Hematopoietic multipotent progenitor cell treated with erythropoietin and hydrocortisone succinate and interleukin-3 and kit ligand, for 17 days (in vitro differentiated cells): ENCODE measurements around the gene NTF3.

ENCODE experiments used
- DNase-seq: peaks from one replicate; pipeline ENCODE4 v3.0.0-alpha.2; 2015; ENCODE audit warnings: low spot score

The NTF3 gene

DNA sequence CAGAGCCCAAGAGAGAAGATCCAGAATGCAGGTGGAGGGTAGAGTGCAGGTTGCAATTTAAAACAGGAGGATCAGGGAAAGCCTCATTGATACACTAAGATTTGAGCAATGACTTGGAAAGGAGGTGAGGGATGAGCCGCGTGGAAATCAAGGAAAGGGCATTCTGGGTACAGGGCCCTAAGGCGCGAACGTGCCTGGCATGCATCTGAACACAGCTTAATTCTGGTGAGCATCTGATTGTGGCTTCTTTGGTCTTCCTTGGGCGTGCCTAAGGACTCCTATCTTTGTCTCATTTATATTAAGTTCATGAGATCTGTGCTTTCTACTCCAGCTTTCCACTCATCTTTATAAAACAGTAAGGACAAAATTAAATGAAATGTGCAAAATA is 79.3 kb downstream of the NTF3 start:
- no peak for DNase-seq

DNA sequence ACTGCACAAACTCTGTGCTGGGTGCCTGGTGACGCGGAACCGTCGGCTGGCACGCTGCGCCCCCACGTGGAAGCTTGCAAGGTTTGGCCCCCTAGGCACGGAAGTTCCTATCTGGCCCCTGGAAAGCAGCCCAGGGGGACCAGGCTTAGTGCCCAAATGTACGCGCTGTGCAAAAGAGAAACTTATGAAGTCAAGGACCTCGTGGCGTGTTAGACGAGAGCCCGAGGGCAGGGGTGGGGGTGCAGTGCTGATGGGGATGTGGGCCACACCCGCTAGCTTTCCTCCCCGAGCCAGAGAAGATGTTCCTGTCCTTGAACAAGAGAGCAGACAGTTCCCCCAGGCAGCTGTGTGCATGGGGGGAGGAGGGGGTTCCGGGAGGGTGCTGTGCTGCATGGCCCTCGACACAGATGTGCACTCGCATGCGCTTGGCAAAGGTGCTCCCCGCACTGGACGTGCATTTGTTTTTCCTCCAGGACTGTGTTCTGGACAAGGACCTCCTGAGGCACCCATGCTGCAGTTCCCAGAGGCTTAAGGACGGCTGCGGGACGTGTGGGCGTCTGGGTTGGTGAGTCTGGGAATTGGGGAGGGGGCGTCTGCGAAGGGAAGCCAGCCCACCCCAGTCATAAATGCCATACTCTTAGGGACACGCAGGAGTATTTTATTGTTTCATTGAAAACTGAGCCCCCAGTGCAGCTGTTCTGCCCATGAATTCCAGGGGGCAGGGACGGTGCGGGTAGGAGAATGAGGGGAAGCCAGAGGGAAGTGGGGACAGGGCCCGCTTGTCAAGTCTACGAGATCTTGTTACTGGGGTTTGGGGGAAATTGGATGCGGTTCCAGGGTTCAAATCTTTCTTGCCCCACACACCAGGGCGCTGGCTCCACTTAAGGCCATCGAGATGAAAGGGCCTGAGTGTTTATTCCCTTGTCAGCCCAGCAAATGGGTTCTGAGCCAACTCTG is 80.0 kb downstream of the NTF3 start:
- DNase-seq, result no peak

- no peak for DNase-seq
Observed at GRCh38 chr12:5512601-5512970, 80.7 kb downstream of the NTF3 start.

- DNase-seq, result no peak
Observed at GRCh38 chr12:5513406-5513805, 81.5 kb downstream of the NTF3 start.

DNA sequence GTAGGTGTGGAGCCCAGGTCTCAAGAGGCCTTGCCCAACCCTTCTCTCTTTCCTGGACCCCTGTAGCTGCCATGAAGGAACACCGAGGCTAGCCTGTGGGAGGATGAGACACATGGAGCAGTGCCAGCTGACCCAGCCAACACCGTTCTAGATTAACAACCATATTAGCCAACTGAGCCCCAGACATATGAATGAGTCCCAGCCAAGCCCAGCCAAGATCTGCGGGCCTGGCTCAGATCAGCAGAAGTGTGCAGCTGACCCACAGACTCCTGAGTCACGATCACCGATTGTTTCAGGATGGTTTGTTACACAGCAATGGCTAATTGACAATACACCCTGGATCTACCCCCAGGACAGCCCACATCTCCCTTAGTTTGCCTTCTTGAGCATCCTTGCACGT is 82.1 kb downstream of the NTF3 start:
- DNase-seq, result no peak

GRCh38 chr12:5514545-5514944 is 82.6 kb downstream of the NTF3 start:
- no peak for DNase-seq

GRCh38 chr12:5515458-5515857 is 83.5 kb downstream of the NTF3 start:
- DNase-seq, result no peak

DNA sequence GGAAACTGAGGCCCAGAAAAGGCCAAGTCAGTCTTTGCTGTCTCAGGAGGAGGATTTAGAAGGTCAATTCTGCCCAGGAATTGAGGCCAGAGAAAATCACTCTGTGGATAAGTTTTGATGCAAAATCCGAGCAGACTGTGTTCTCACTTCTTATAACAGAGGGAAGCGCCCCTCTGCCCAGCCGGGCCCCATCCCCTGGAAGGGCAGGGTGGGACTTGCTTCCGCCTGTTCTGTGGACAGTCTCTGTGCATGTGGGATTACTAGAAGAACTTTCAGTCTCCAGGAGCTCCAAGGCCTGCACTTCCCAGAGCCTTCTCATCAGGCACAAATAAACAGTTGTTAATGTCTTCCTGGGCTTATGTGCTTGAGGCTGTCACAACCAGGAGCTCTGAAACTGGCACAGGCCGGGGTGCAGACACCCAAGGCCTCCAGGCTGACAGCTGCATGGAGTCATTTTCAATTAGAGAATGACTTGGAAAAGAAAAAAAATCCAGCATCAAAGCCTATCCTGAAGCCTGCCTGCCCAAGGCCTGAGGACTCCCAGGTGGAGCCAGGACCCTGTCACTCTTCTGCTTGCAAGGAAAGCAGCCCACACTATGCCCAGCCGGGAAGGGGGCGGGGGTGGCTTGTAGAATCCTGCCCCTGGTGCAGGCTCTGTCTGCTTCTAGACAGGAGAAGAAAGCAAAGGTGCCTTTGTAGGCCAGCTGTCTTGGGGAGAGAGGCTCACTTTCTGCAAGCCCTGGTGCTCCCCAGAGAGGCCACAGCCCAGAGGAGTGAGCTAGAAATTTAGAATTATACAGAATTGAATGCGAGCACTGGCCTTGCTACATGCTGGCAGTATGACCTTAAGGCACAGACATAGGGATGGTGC is 84.7 kb downstream of the NTF3 start:
- no peak for DNase-seq

DNA sequence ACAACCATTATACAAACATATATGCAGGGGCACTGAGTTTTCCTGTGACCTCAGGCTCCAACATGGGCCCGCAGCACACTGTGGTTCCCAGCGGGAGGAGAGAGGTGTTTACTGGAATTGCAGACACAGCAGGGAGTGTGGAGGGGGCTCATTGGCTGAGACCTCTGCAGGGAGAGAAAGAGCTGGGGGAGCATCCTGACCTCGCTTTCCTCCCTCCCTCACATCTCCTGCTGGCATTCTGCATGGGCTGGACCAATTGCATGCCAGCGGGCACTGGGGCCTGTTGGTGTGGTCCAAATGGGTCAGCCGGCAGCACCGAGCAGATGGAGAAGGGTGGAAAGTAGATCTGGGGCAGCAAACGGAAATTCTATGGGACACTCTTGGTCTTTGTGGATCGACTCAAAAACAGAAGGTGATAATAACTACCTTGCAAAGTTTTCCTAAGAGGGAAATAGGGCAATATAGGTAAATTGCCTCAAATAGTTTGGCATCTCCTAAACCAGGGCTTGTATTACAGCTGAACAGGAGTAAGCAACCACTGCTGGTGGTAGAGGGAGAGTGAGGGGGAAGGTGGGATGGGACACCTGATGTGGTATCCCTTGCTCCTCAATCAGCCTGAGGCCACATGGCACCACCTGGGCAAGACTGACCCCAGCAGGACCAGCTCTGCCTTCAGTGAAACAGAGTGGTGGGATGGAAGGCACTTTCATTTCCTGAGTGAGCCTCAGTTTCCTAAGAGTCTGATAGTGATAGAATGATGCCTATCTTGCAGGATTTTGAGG is 86.9 kb downstream of the NTF3 start:
- no peak for DNase-seq

GRCh38 chr12:5520037-5520436 is 88.1 kb downstream of the NTF3 start:
- DNase-seq, result no peak

- DNase-seq, result no peak
Observed at GRCh38 chr12:5520831-5521230, 88.9 kb downstream of the NTF3 start.

- no peak for DNase-seq
Observed at GRCh38 chr12:5521456-5522325, 89.8 kb downstream of the NTF3 start.

DNA sequence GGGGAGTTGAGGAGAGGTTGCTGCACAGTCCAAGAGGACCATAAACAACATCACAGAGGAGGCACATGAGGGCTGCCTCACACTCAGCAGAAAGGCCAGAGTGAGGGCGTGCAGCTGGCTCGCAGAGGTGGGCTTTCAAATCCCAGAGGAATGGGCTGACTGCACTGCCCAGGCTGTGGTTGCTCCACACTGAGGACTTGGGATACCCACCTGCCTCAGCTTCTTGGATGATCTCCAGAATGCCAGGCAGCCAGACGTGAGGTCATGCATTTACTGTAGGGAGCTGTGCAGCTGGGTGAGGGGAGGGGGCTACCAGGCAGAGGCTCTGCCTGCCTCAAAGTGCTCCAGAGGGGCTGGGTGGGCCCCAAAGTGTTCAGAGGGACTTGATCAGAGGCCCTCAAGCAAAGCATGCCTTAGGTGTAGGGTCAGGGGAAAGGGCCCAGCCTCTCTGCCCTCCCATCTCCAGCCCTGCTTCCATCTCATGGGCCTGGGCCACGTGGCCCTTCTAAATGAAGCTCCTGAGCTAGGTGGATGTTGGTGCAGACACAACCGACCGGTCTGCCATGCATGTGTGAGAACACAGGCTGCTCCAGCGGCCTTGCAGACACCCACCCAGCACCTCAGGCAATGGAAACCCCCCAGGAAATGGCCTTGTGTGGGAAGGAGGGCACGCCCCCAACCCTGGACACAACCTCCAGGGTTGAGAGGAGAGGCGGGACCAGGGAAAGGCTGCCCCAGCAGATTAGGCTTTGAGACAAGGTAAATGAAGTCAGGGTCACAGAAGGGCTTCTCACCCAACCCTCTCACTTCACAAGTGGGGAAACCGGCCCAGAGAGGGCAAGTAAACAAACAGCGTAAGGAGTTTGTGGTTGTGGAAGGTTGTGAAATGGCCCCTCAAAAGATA is 90.8 kb downstream of the NTF3 start:
- no peak for DNase-seq

GRCh38 chr12:5523396-5524115 is 91.6 kb downstream of the NTF3 start:
- DNase-seq, result no peak

DNA sequence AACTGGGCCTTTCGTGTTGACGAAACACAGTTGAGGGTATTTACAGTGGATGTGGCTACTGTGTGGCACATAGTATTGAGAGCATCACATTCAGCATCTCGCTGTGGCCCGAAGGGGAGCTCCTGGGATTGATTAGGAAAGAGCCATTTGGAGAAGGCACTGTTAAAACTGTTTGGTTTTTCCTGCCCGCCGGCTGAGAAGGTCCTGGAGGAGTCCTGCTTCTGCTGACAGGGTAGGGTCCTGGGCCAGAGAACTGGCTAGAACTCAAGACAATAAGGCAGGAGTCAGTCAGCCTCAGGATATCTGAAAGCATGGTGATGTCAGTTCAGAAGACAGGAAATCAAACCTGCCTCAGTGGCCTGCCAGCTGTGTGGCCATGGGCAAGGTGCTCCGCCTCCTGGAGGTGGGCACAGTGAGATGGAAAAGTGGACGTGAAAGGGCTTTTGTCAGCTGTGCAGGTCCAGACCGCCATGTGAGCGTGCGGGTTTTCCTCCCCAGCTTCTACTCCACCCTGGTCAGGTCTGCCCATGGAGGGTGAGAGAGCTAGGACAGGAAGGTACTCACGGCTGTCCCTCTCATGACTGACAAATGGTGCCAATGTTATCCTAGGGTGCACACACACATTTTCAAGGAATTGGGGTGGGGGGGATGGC is 92.3 kb downstream of the NTF3 start:
- DNase-seq, result no peak

GRCh38 chr12:5524769-5525436 is 93.0 kb downstream of the NTF3 start:
- no peak for DNase-seq

DNA sequence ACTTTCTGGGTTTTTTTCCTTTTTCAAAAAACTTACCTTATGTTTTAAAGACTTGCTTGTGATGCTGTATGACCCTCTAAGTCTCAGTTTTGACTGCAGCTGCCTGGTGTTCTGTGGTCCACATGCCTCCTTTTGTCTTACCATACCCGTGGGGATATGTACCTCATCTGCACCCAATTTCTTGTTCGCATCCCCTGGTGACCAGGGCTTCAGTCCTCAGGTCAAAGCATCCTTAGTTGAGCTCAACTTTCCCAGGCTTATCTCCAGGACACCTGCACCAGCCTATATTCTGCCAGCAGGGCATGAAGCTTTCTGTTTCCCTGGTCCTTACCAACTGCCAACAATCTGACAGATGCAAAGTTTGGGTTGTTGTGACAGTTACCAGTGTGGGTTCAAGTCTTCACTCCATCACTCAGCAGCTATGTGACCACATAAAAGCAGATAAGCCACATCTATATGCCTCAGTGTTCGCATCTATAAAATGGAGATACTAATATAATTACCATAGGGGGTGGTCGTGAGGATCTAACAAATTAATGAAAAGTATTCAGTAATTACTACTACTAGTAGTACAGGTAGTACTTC is 94.0 kb downstream of the NTF3 start:
- DNase-seq, result no peak

DNA sequence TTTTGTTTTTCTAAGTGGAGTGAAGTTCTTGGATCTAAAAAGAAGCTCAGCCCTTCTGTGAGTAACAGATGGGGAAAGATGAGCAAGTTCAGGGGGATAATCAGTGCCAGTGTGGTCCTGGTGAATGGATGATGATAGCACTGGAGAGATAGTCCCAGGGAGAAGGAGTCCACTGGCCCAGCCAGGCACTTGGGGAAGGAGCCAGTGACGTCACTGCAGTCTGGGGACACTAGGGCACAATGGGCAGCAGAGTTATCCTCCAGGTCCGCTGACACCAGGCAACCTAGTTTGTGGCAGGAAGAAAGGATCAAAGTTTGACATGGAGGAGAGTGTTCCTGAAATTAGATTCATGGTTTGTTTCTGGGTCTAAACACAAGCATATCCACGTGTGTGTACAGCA is 101.5 kb downstream of the NTF3 start:
- DNase-seq, result no peak
